GM10266 (cell line): ENCODE data around the gene SUGP1.
"Not testable (repeated sequence)": the region's sequence is repeated elsewhere in the genome, so short reads cannot be mapped to it uniquely, and the experiment has no call there.

Experiments
- DNase-seq: peaks from one replicate; pipeline ENCODE4 v3.0.0; 2012; ENCODE audit errors: extremely low spot score
- CTCF ChIP-seq: IDR thresholded peaks from 2 replicates; pipeline ENCODE4 v1.5.1; 2012; ENCODE audit warnings: mild to moderate bottlenecking, low read depth; ENCODE audit not compliant: control insufficient read depth, insufficient read depth; ENCODE audit errors: missing control alignments

The SUGP1 gene

GRCh38 chr19:19256072-19256969 is 64.0 kb downstream of the SUGP1 start:
- DNase-seq: no peak
- TF ChIP-seq CTCF: no peak

GRCh38 chr19:19253409-19253808 is 66.9 kb downstream of the SUGP1 start:
- not testable (repeated sequence) for DNase-seq

- no peak for DNase-seq
- no peak for TF ChIP-seq CTCF
Measured at GRCh38 chr19:19250196-19250801, 70.0 kb downstream of the SUGP1 start.

GRCh38 chr19:19240476-19240875 is 79.8 kb downstream of the SUGP1 start:
- DNase-seq: no peak

GRCh38 chr19:19239675-19240074 is 80.6 kb downstream of the SUGP1 start:
- TF ChIP-seq CTCF: no peak

More at GRCh38 chr19:19240476-19240875, 79.8 kb downstream of the SUGP1 start:
- no peak for TF ChIP-seq CTCF

GRCh38 chr19:19238126-19238894 is 82.0 kb downstream of the SUGP1 start:
- TF ChIP-seq CTCF: no peak
- no peak for DNase-seq

More at GRCh38 chr19:19239675-19240074, 80.6 kb downstream of the SUGP1 start:
- no peak for DNase-seq

GRCh38 chr19:19236173-19236572 is 84.1 kb downstream of the SUGP1 start:
- no peak for DNase-seq
- no peak for TF ChIP-seq CTCF
